Pancreas (tissue), 10 donors: ENCODE results near the gene RAB13. TPM values are rescaled to one million over a fixed set of nuclear protein-coding genes. Genes with fewer than 3 reads are reported as not detected.

ENCODE experiments used
- ATAC-seq, 4 donors: fragments of 200-7000 bp; cut with Tn5 transposase; one replicate each; pipeline versions ENCODE4 v1.8.0 to v1.9.1; 2020; ENCODE audit warnings: mild to moderate bottlenecking in 4 of 4, moderate library complexity in 4 of 4
- DNase-seq, 6 donors: peaks; one replicate each; pipeline ENCODE4 v3.0.0-alpha.2; 2020
- FAIRE-seq: peaks from 2 replicates; lab custom pipeline; 2012; peaks lifted over from hg19 to GRCh38; lab: Jason Lieb, UNC
- H3K27ac ChIP-seq, 4 donors: fragments of 200-600 bp; sonication (generic); 1 replicate in 3 of 4; 2 replicates in 1 of 4; pipeline versions ENCODE4 v1.5.0 to v1.8.0; 2020
- H3K27me3 ChIP-seq, 4 donors: fragments of 200-600 bp; one replicate each; pipeline ENCODE4 v1.8.0; 2021
- H3K36me3 ChIP-seq, 3 donors: fragments of 200-600 bp; sonication (generic) in 1 of 3; one replicate each; pipeline versions ENCODE4 v1.5.0 to v1.8.0; 2020 to 2021
- H3K4me1 ChIP-seq, 3 donors: fragments of 200-600 bp; one replicate each; pipeline ENCODE4 v1.8.0; 2021
- H3K4me3 ChIP-seq, 4 donors: fragments of 200-600 bp; sonication (generic) in 2 of 4; one replicate each; pipeline versions ENCODE4 v1.5.0 to v1.8.0; 2020 to 2021
- H3K9me3 ChIP-seq, 4 donors: fragments of 200-600 bp; one replicate each; pipeline ENCODE4 v1.8.0; 2021
- CTCF ChIP-seq, 4 donors: fragments of 200-600 bp; sonication (generic) in 3 of 4; IDR thresholded peaks; one replicate each; pipeline versions ENCODE4 v1.5.0 to v1.8.0; 2021; ENCODE audit warnings: antibody characterized with exemption in 4 of 4
- WGBS, 2 donors: extraction: QIAGEN DNeasy Blood & Tissue Kit; methylation state at CpG; one replicate each; pipeline ENCODE4 v1.1.7; 2013; 5-methylcytosine and 5-hydroxymethylcytosine counted together
- intact Hi-C, 3 donors: fragments of 100-400 bp; cut with DNase I; formaldehyde crosslinking; loops; one replicate each; pipeline versions ENCODE4 v1.11.1 to v1.14.2; 2022
- polyA plus RNA-seq, 2 donors: library from polyadenylated mRNA; stranded (reverse); fragments of 200-250 nt; gene quantifications; one replicate each; pipeline ENCODE4 v1.2.3, GENCODE V29; 2013
- total RNA-seq, 6 donors: library from RNA; stranded (reverse); fragmentation: NEBNext Ultra II Directional in 4 of 6; extraction: Animal tissue kit (Norgen Biotek cat#: 25700) in 4 of 6; gene quantifications; one replicate each; pipeline versions ENCODE4 v1.2.1 to v1.2.4, GENCODE V29; 2021 to 2023
- donor health status: healthy with polysubstance abuse.
- donor health status: DM: no; HTN: no; CAD: no; lungs with moderate emphysema.
- donor health status: DM: no; HTN: no; CAD: no.
- donor health status: control.
- donor health status: control.
- donor health status: Bipolar disorder and iron deficiency.
- donor health status: DM: yes; HTN: yes; CAD: no.
- donor health status: DM: no; HTN: no; CAD: no.
- donor health status: DM: no; HTN: no; CAD: no.
- donor health status: DM: yes; HTN: yes; CAD: no.

Gene RAB13
- total and polyA plus RNA-seq, 8 donors = 36.8 to 118 (median 50.4) TPM

- no peaks in the 10 kb centered on the region for H3K4me1 ChIP-seq
- intact Hi-C loops = loop anchor here in 1 of 3 donors (10.0 kb wide), 2 partner anchors 118 to 148 kb away; no protein-coding TSS in a partner anchor
- DNase-seq (peak in 1 of 6 donors; percentile 66), ATAC-seq (no peak), FAIRE-seq (no peak)
- H3K36me3 ChIP-seq = peaks cover 0 to 10% (median under 1%) of the 10 kb centered on the region in 3 donors
- no peak for TF ChIP-seq CTCF (IDR thresholded peaks at IDR 0.05)
- no peak overlapping the region for H3K27ac ChIP-seq
- 87 to 95% methylated on average over 11 of the region's 11 CpGs for WGBS, 2 donors
- no peak overlapping the region for H3K4me3 ChIP-seq
- H3K9me3 ChIP-seq = no peaks in the 10 kb centered on the region
- no peaks in the 10 kb centered on the region for H3K27me3 ChIP-seq
Measured at GRCh38 chr1:153942766-153943549, 43.2 kb downstream of the RAB13 start.

GRCh38 chr1:153941826-153942725 lies 44.1 kb downstream of the RAB13 start:
- intact Hi-C loops = loop anchor here in 1 of 3 donors (10.0 kb wide), 2 partner anchors 117 to 147 kb away; no protein-coding TSS in a partner anchor
- 95 to 97% methylated on average over 34 of the region's 34 CpGs for WGBS, 2 donors
- Histone ChIP-seq H3K36me3 (peaks cover 0 to 17% (median 10%) of the 10 kb centered on the region in 3 donors), H3K27me3 (no peaks in the 10 kb centered on the region), H3K27ac (no peak overlapping the region), H3K9me3 (no peaks in the 10 kb centered on the region), H3K4me1 (no peaks in the 10 kb centered on the region), H3K4me3 (no peak overlapping the region)
- no peak for TF ChIP-seq CTCF (IDR thresholded peaks at IDR 0.05)
- DNase-seq (peak in 1 of 6 donors; percentile 61), FAIRE-seq (no peak), ATAC-seq (no peak)

GRCh38 chr1:153940756-153941155 lies 45.4 kb downstream of the RAB13 start:
- ATAC-seq (no peak), DNase-seq (no peak), FAIRE-seq (no peak)
- H3K27ac ChIP-seq = no peak overlapping the region
- TF ChIP-seq CTCF (IDR thresholded peaks at IDR 0.05) = no peak
- H3K4me3 ChIP-seq = no peak overlapping the region
- intact Hi-C loops = loop anchor here in 1 of 3 donors (10.0 kb wide), 2 partner anchors 116 to 146 kb away; no protein-coding TSS in a partner anchor
- peaks cover 0 to 31% (median 23%) of the 10 kb centered on the region in 3 donors for H3K36me3 ChIP-seq
- WGBS, 2 donors = 95% methylated on average over 8 of the region's 8 CpGs
- no peaks in the 10 kb centered on the region for H3K27me3 ChIP-seq
- no peaks in the 10 kb centered on the region for H3K9me3 ChIP-seq
- H3K4me1 ChIP-seq = no peaks in the 10 kb centered on the region

GRCh38 chr1:153939476-153939875 lies 46.7 kb downstream of the RAB13 start:
- FAIRE-seq (no peak), ATAC-seq (no peak), DNase-seq (no peak)
- no peaks in the 10 kb centered on the region for H3K27me3 ChIP-seq
- peaks cover 0 to 34% (median 28%) of the 10 kb centered on the region in 3 donors for H3K36me3 ChIP-seq
- no peak for TF ChIP-seq CTCF (IDR thresholded peaks at IDR 0.05)
- no peak overlapping the region for H3K27ac ChIP-seq
- H3K4me1 ChIP-seq = no peaks in the 10 kb centered on the region
- intact Hi-C loops = loop anchor here in 1 of 3 donors (10.0 kb wide), 1 partner anchor 125 kb away; no protein-coding TSS in a partner anchor
- no peaks in the 10 kb centered on the region for H3K9me3 ChIP-seq
- WGBS, 2 donors = 94 to 95% methylated on average over 12 of the region's 12 CpGs
- H3K4me3 ChIP-seq = no peak overlapping the region
